NCI-H345 treated with DMSO at 0.1 percent for 48 hours (cell line): ENCODE results near the gene RARB.

Experiments used
- DNase-seq: peaks from one replicate; lab custom pipeline; 2025; ENCODE audit not compliant: unreplicated experiment; lab: John Stamatoyannopoulos, UW

The RARB gene

DNA sequence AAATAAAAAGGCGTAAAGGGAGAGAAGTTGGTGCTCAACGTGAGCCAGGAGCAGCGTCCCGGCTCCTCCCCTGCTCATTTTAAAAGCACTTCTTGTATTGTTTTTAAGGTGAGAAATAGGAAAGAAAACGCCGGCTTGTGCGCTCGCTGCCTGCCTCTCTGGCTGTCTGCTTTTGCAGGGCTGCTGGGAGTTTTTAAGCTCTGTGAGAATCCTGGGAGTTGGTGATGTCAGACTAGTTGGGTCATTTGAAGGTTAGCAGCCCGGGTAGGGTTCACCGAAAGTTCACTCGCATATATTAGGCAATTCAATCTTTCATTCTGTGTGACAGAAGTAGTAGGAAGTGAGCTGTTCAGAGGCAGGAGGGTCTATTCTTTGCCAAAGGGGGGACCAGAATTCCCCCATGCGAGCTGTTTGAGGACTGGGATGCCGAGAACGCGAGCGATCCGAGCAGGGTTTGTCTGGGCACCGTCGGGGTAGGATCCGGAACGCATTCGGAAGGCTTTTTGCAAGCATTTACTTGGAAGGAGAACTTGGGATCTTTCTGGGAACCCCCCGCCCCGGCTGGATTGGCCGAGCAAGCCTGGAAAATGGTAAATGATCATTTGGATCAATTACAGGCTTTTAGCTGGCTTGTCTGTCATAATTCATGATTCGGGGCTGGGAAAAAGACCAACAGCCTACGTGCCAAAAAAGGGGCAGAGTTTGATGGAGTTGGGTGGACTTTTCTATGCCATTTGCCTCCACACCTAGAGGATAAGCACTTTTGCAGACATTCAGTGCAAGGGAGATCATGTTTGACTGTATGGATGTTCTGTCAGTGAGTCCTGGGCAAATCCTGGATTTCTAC, at the start of gene RARB:
Gene RARB (plus strand): TSS at position 322 of the 847 bp plus-strand sequence. CDS start 469 bp downstream, at position 791.
- DNase-seq: no peak

DNA sequence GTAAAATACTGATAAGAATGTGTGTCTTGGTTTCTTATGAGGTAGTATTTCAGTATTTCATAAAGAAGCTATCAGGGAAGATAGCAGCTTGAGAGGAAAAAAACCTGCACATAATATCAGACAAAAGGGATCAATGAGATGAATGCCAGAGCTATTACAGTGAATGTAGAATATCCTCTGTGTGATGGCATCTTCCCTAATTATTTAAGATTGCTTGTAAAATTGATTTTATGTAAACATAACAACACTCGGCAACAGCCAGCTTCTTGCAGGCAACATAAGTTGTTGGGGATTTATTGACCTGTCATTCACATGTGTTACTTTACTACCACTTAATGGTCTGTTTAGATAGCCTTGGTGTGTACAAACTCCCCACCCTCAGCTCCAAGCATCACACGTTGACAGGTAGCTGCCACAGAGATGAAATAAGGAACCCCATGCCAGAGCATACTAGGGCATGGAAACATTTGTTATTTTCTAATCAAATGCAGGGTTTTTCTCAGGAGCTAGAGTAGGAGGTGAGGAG, 49.2 kb upstream of the RARB start:
- no peak for DNase-seq

DNA sequence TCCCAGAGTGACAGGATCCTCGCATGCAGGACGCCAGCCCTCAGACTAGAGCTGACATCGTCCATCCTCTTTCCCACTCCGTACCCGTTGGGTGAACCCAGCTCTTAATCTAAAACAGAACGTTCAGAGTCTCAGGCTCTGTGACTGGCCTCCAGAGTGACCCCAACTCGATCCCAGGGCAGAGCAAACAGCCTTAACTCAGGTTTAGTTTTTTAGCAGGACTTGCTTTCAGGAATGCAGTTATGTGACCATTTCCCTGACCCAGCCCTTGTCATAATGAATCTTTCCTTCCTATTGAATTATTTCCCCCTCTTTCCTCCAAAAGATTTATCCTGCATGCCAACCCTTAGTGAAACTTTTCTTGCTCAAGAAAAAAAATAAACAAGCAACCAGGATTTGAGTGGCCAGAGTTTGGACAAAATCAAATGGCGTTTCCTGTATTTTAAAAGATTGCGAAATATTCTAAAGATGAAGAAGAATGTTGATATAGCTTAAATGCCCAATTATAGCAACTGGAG, 47.8 kb upstream of the RARB start:
- no peak for DNase-seq

DNA sequence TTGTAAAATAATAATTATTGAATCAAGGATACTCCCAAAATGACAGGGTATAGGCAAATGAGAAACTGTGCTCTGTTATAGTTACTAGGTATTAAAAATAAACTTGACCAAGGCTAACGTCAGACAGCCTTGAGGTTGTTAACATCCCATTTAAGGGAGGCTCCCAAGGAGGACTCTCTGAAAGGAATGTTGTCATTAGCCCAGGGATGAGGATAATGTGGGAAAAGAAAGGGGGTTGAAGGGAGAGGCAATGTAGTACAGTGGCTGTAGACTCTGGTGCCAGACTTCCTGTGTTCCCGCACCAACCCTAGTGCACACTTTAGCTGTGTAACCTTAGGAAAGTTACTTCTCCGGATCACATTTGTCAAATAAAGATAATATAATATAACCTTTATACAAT, 47.0 kb upstream of the RARB start:
- no peak for DNase-seq

DNA sequence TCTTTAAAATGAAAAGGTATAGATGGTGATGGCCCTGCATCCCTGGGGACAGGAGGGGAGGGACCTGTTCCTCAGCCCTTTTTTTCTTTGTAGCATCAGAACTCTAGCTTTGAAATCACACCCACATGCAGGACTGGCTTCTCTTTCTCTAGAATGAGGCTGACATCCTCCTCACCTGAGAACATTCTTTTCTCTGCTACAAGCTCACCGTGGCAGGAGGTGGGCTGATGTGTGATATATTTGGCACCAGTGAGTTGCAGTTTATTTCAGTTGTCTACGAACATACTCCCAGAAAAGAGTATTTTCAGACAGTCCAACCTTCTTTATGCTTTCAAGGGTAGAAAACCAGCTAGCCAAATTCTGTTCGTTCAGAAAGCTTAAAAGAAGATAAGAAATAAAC, 43.6 kb upstream of the RARB start:
- no peak for DNase-seq

DNA sequence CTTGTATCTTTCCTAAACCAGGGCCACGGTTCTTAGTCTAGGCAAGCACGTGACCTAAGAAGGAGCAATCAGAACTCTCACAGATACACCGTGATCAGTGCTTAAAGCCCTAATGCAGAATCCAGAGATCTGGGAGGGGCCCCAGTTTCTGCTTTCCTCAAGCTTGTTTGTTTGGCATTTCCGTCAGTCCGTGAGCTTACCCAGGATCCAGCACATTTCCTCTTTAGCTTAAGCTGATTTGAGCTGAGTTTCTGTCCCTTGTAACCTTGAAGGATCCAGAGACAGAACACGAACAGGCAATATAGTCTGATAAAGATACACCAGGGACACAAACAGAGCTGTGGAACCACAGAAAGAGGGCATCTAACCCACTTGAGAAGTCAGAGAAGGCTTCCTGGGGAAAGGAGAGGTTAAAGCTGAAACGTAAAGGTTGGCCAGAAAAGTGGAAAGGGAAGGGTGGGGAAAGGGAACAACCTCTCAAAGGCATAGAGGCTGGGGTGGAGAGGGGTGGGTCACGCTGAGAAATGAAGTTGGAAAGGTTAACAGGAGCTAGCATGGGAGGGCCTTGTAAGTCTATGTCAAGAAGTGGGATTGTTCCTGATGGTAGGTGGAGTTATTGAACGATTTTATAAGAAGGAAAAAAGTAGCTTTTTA, 42.1 kb upstream of the RARB start:
- DNase-seq: no peak

DNA sequence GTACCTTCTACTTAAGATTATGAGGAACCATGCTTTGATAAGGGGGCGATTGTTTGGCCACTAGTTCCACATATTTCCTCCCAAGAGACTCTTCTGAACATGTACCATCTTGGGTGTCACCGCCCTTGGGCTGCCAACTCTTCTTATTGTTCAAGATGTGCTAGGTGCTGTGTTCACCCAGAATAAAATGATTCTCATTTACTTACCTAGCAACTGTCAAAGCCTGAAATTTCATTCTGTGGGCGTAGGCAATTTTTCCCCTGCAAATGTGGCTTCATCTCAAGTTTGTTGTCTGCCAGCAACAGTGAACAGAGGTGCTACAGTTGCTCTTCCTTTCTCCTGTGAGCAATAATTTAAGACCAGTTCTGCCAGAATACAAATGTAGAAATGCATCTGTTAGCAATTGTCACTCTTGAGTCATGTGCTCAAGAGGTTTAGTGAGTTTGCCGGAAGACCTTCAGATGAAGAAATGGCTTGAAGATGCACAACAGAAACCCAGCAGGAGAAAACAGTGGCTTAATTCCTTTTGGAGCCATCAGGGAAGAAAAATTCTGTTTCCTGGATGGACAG, 41.3 kb upstream of the RARB start:
- no peak for DNase-seq

DNA sequence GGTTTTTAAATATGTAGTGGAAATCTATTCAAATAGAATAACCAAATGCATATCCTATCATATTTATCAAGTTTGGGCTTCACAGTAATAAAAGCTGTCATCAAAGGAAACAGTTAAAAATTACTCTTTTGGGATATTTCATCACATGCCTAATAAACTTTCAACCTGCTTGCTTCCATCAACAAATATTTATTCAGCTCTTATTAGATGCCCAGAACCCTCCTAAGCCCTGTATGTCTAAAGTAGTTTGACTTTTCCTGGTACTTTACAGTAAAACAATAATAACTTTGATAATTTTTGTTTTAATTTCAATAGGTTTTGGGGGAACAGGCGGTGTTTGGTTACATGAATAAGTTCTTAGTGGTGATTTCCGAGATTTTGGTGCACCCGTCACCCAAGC, 37.5 kb upstream of the RARB start:
- DNase-seq: no peak

DNA sequence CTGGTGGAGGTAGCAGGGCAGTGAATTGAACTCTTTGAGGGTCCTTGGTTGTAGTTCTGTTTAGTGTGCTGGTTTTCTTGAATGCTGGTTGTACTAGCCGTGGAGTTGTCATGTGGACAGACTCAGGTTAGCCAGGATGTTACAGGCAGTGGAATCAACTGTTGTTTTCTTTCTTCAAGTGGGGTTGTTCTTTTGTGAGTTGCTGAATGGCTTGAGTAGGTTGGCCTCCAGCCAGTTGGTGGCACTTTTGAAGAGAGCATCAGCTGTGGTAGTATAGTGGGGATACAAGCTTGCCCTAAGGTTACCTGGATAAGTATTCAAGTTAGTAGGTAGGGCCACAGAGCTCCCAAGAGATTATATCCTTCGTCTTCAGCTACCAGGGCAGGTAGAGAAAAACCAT, 31.8 kb upstream of the RARB start:
- DNase-seq: no peak

DNA sequence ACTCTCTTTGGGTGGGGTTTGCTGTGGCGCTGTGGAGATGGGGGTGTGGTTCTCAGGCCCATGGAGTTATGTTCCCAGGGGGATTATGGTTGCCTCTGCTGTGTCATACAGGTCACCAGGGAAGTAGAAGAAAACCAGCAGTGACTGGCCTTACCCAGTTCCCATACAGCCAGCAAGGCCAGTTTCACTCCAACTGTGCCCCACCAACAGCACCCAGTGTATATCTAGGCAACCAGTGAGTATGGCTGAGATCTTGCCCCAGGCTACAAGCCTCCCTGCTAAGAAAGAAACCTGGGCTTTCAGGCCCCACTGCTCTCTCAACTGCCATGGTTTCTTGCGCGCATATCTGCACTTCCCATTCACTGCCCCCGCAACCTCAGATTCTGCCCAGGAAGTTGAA, 31.4 kb upstream of the RARB start:
- DNase-seq: no peak

DNA sequence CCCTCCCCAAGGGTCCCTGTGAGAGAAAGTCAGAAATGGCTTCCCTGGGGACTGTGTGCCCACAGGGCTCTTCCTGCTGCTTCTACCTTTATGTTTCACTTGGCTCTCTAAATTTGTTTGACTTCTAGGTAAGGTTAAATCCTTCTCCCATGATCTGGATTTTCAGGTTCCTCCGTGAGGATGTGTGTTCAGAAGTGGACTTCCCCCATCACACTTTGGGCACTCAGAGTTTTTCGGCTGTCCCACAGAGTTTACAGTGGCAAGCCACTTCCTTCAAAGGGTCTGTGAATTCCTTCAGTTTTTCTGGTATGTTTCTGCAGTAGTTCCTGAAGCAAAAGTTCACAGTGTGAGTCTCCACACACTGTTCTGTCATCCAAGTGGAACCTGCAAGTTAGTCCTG, 30.9 kb upstream of the RARB start:
- no peak for DNase-seq

DNA sequence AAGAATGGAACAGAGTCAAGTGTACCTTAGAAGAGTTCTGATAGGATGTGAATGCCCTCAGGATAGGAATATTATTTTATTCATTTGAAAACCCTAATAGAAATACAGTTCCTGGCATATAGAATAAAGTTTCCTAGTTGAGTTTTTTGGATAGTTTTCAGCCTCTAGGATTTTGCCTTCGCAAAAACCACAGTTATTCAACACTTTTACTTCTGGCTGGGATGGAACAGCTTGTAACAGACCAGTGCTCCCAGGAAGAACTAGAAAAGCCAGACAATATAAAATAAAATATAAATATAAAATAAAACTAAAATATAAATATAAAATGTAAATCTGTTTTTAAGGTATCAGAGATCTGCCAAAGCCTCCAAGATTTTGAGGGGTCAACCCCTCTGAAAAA, 27.5 kb upstream of the RARB start:
- DNase-seq: no peak

DNA sequence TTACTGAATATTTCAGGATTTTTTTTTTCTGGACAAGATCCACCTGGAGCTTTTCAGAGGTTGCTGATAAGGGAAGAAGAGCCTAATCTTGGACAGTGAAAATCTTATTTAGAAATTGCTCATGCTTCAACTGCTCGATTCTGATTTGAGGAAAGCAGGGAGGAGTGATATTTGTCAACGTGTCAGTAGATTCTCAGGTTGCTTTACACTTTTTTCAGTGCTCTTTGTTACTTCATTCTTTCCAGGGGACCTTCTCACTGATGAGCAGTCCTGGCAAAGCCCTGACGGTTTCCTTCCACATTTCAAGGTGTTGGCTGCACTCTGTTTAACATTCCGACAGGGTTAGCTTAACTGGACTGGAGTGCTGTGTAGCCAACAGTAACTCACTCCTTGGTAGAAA, 24.1 kb upstream of the RARB start:
- DNase-seq: no peak

DNA sequence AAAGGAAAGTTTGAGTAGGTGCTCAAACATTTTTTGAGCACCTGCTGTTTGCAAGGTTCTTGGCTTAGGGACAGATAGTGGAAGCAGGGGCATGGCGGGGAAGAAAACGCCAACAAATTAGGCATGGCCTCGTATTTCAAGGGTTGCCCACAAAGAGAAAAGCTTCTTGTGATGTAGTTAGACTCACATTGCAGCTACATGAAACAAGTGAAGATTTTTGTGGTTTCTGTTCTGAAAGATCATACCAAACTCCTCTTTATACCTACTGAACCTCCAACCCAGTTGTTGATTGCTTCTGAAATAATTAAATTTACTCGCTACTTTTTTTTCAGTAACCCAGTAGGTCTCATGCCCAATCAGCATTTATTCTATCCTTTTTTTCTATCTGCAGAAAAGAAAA, 23.5 kb upstream of the RARB start:
- DNase-seq: no peak

DNA sequence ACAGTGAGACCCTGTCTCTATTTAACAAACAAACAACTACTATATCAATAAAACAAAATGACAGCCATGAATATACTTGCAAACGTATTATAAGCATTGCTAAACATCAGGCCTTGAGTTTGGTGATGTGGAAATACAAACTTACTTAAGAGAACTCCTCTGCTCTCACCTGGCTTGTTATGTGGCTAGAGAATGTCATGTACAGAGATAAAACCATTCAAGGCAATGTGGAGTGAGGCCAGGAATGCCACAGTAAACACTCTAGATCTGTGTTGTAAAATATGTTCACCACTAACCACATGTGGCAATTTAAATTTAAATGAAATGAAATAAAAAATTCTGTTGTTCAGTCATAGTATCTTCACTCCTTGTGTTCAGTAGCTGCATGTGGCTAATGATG, 22.7 kb upstream of the RARB start:
- no peak for DNase-seq

DNA sequence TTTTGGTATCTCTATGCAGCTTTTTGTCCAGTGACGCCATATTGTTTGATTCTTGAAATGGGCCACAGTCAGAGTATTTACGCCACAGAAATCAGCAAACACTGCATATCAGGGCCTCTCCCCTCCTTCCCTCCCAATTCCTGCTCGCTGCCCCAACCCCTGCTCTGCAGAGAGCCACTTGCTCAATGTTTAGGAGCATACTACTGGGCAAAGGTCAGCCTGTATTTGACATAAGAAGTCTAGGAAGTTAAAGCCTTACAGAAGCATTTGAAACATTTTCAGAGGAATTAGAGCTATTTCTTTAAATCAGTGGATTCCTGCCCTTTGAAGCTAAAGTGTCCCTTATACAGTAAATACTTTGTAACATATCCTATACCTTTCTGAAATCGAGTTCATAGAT, 17.4 kb upstream of the RARB start:
- DNase-seq: no peak

DNA sequence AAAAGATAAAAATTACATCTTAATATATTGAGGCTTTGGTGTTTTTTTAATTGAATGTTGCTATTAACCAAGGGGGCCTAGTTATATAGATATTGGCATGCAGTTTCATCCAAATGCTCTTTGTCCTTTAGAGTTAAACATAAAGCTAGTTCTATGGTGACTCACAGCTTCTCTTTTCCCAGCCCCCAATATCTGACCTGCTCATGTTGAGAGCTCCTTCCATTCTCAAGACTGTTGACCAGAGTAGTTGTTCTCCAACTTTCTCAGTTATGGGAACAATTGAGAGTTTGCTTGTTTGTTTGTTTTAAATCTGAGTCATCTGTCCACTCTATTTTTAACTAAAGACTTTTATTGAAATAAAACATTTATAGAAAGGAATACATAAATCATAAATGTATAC, 15.8 kb upstream of the RARB start:
- DNase-seq: no peak

DNA sequence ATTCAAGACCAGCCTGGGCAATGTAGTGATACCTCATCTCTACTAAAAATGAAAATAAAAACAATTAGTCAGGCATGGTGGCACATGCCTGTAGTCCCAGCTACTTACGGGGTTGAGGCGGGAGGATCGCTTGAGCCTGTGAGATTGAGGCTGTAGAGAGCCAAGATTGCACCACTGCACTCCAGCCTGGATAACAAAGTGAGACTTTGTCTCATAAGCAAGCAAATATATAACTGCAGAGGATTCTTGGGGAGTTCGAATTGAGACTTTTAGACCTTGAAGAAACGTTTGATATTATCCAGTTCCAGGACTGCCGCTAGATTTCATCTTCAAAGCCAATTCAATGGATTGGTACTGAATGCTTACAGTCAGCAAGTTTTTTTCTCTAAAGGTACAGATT, 11.9 kb upstream of the RARB start:
- no peak for DNase-seq

DNA sequence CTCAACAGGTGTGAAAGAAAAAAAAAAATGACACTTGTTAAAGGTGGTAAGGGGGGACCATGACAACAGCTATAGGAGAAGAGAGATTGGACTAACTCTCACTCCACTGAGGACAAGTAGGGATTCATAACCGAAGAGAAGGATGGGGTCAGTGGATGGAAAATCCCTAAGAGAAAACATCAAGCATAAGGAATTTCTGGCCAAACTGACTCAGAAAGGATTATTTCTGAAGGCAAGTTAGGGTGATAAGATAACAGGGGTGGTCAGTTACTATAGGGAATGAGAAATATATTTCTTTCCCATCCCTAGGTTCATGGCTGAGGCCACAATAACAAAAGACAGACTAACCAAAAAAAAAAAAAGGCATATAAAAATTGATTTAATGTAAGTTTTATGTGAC, 9.5 kb upstream of the RARB start:
- DNase-seq: no peak

DNA sequence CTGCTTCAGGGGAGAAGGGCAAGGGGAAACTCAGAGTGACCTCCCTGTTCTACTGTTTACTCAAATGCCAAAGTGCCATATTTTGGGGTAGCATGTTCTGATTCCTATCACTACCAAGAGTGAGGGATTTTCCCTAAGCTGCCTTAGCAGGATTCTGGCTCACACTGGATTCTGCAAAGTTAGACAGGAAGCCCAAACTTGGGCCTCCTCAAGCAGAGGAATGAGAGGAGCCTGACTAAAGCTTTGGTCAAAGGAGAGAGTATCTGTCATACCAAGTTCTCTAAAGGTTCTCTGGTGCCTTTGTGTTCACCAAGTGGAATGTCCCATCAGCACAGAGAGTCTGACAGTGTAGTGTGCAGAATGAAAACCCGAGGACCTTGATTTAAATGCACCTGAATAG, 8.8 kb upstream of the RARB start:
- no peak for DNase-seq

DNA sequence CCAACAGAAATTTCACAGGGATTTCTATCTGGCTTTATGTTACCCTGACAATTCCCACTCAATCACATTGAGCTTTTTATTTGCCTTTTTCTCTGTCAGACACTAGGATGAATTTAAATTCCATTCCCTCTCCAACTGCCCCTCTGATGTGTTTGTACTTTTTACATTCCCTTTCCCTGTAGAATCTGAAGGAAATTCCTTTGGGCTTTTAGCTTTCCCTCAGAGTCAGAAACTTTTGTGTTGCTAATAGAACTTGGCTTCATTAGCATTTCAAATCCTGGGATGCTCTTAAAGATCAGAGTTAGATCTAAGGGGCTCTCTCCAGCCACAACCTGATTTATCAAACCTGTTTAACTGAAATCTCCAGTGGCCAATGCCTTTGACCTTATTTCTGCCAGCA, 7.9 kb upstream of the RARB start:
- DNase-seq: no peak

DNA sequence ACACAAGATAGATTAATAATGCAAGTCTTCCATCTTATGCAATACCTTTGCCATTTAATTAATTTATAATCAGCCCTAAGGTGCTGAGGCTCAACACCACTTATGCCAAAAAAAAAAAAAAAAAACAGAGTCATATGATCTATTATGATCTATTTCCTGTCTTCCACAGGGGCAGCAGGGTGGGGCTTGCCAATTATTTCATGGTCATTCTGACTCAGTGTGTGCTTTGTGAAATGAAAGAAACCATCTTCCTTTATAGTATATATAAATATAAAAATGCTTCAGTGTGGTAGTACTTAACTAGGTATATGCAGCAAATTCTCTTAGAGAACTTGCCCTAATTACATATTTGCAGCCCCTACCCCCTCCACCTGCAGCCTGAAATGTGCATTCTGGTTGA, 7.2 kb upstream of the RARB start:
- DNase-seq: no peak
